ENCODE results near the gene CTRL.
"Not testable (repeated sequence)": the region's sequence is repeated elsewhere in the genome, so short reads cannot be mapped to it uniquely, and the experiment has no call there.

The CTRL gene

GRCh38 chr16:67941469-67942199, 10.0 kb upstream of the CTRL start:
- no peak for FAIRE-seq

GRCh38 chr16:67940446-67941089, 8.9 kb upstream of the CTRL start:
- no peak for DNase-seq (ENCODE audit: low spot score)
- FAIRE-seq = no peak

More at GRCh38 chr16:67941469-67942199, 10.0 kb upstream of the CTRL start:
- no peak for DNase-seq (ENCODE audit: low spot score)

GRCh38 chr16:67939507-67940445, 8.1 kb upstream of the CTRL start:
- FAIRE-seq (no peak), DNase-seq (ENCODE audit: low spot score) (no peak)

- not testable (repeated sequence) for FAIRE-seq
Measured at GRCh38 chr16:67937713-67938112, 6.1 kb upstream of the CTRL start.

GRCh38 chr16:67936880-67937605, 5.4 kb upstream of the CTRL start:
- no peak for FAIRE-seq

More at GRCh38 chr16:67937713-67938112, 6.1 kb upstream of the CTRL start:
- DNase-seq (ENCODE audit: low spot score) = not testable (repeated sequence)

GRCh38 chr16:67936124-67936879, 4.6 kb upstream of the CTRL start, which contains the start of gene PSMB10:
TSS of gene PSMB10 (minus strand) at chr16:67936850. CDS start at chr16:67936749, 101 bp downstream.
- FAIRE-seq (no peak), DNase-seq (ENCODE audit: low spot score) (peak; percentile 41)

More at GRCh38 chr16:67936880-67937605, 5.4 kb upstream of the CTRL start:
- no peak for DNase-seq (ENCODE audit: low spot score)

GRCh38 chr16:67935402-67936123, 3.9 kb upstream of the CTRL start:
- FAIRE-seq (peak; percentile 50), DNase-seq (ENCODE audit: low spot score) (peak; percentile 99)

- FAIRE-seq (no peak), DNase-seq (ENCODE audit: low spot score) (no peak)
Measured at GRCh38 chr16:67935101-67935401, 3.4 kb upstream of the CTRL start.

GRCh38 chr16:67934306-67935100, 2.8 kb upstream of the CTRL start:
- DNase-seq (ENCODE audit: low spot score) (no peak), FAIRE-seq (no peak)

- DNase-seq (ENCODE audit: low spot score) (no peak), FAIRE-seq (no peak)
Measured at GRCh38 chr16:67933805-67934204, 2.1 kb upstream of the CTRL start.

- FAIRE-seq (no peak), DNase-seq (ENCODE audit: low spot score) (no peak)
Measured at GRCh38 chr16:67932462-67932840, 789 bp upstream of the CTRL start.

GRCh38 chr16:67930678-67931211, 917 bp downstream of the CTRL start:
- DNase-seq (ENCODE audit: low spot score) (no peak), FAIRE-seq (no peak)

- DNase-seq (ENCODE audit: low spot score) (no peak), FAIRE-seq (no peak)
Measured at GRCh38 chr16:67930191-67930590, 1.5 kb downstream of the CTRL start.

- peak; percentile 79 for FAIRE-seq
- peak; percentile 81 for DNase-seq (ENCODE audit: low spot score)
Measured at GRCh38 chr16:67928561-67929364, 2.9 kb downstream of the CTRL start.

GRCh38 chr16:67928147-67928546, 3.5 kb downstream of the CTRL start:
- no peak for FAIRE-seq
- DNase-seq (ENCODE audit: low spot score) = no peak

GRCh38 chr16:67927131-67927941, 4.3 kb downstream of the CTRL start:
- FAIRE-seq (no peak), DNase-seq (ENCODE audit: low spot score) (no peak)

GRCh38 chr16:67926181-67926750, 5.4 kb downstream of the CTRL start:
- FAIRE-seq (no peak), DNase-seq (ENCODE audit: low spot score) (no peak)
